HG02642 (cell line): Measurements from ENCODE around the gene FHIT.
"Not testable (repeated sequence)": the region's sequence is repeated elsewhere in the genome, so short reads cannot be mapped to it uniquely, and the experiment has no call there.

ENCODE experiments used
- ATAC-seq: cut with Tn5 transposase; IDR thresholded peaks from one replicate; pipeline ENCODE4 v1.9.1; 2021; ENCODE audit warnings: mild to moderate bottlenecking; ENCODE audit not compliant: unreplicated experiment, poor library complexity

Gene FHIT

GRCh38 chr3:61066800-61067199 is 184.5 kb downstream of the FHIT start:
- no peak for ATAC-seq

- not testable (repeated sequence) for ATAC-seq
Observed at GRCh38 chr3:61066222-61066621, 185.0 kb downstream of the FHIT start.

GRCh38 chr3:61065451-61066011 is 185.7 kb downstream of the FHIT start:
- no peak for ATAC-seq

- no peak for ATAC-seq
Observed at GRCh38 chr3:61061092-61061723, 190.0 kb downstream of the FHIT start.

- ATAC-seq: no peak
Observed at GRCh38 chr3:61060411-61060861, 190.8 kb downstream of the FHIT start.

GRCh38 chr3:61058836-61059235 is 192.4 kb downstream of the FHIT start:
- no peak for ATAC-seq

- no peak for ATAC-seq
Observed at GRCh38 chr3:61057464-61057863, 193.8 kb downstream of the FHIT start.

- no peak for ATAC-seq
Observed at GRCh38 chr3:61055447-61055846, 195.8 kb downstream of the FHIT start.

GRCh38 chr3:61053781-61054496 is 197.3 kb downstream of the FHIT start:
- ATAC-seq: no peak

- no peak for ATAC-seq
Observed at GRCh38 chr3:61052851-61053250, 198.4 kb downstream of the FHIT start.

GRCh38 chr3:61051666-61052065 is 199.6 kb downstream of the FHIT start:
- ATAC-seq: no peak

GRCh38 chr3:61045169-61045568 is 206.1 kb downstream of the FHIT start:
- not testable (repeated sequence) for ATAC-seq

- no peak for ATAC-seq
Observed at GRCh38 chr3:61043156-61043555, 208.1 kb downstream of the FHIT start.

GRCh38 chr3:61040618-61041017 is 210.6 kb downstream of the FHIT start:
- no peak for ATAC-seq

- ATAC-seq: no peak
Observed at GRCh38 chr3:61035573-61035972, 215.7 kb downstream of the FHIT start.

- no peak for ATAC-seq
Observed at GRCh38 chr3:61032991-61033390, 218.3 kb downstream of the FHIT start.

GRCh38 chr3:61031503-61031902 is 219.7 kb downstream of the FHIT start:
- no peak for ATAC-seq

GRCh38 chr3:61030469-61031035 is 220.7 kb downstream of the FHIT start:
- ATAC-seq: no peak

GRCh38 chr3:61029194-61029593 is 222.1 kb downstream of the FHIT start:
- no peak for ATAC-seq

GRCh38 chr3:61018807-61019206 is 232.4 kb downstream of the FHIT start:
- no peak for ATAC-seq

- ATAC-seq: not testable (repeated sequence)
Observed at GRCh38 chr3:61017028-61017427, 234.2 kb downstream of the FHIT start.
